Measurements from ENCODE around the gene ADRB2. TPM values are rescaled to one million over a fixed set of nuclear protein-coding genes. Genes with fewer than 3 reads are reported as not detected.

Gene ADRB2
- total RNA-seq, 1 experiment from 2014 or later = 0.25 TPM

- Histone ChIP-seq H3K4me3 (replicated peaks in 1 of 2; ENCODE audit: low read depth in 1 of 2, low read length in 2 of 2) (no peak overlapping the region), H3K27me3 (ENCODE audit: insufficient read depth, low read length) (no peaks in the 10 kb centered on the region), H3K27ac (ENCODE audit: low read depth, low read length) (no peak overlapping the region), H2AFZ (ENCODE audit: low read depth, low read length, poor library complexity, severe bottlenecking) (no peak overlapping the region), H3K9me2 (ENCODE audit: insufficient read depth) (no peaks in the 10 kb centered on the region), H3K79me2 (ENCODE audit: insufficient read depth, low read length) (no peaks in the 10 kb centered on the region), H3K4me1 (ENCODE audit: control insufficient read depth in 1 of 2, insufficient read depth in 2 of 2, low read length in 2 of 2) (peaks cover 3 to 12% of the 10 kb centered on the region in 2 experiments; a peak in 3 of 4 replicates), H4K20me1 (ENCODE audit: insufficient read depth) (no peaks in the 10 kb centered on the region), H3K9me3 (ENCODE audit: control insufficient read depth in 1 of 2, insufficient read depth in 1 of 2, low read depth in 1 of 2, low read length in 2 of 2) (no peaks in the 10 kb centered on the region), H3K36me3 (ENCODE audit: control insufficient read depth in 1 of 2, insufficient read depth in 2 of 2, low read length in 2 of 2) (no peaks in the 10 kb centered on the region), H3K4me2 (ENCODE audit: low read length) (no peak overlapping the region), H3K9ac (ENCODE audit: low read length) (no peak overlapping the region)
- ChIA-PET CTCF (interaction anchor here (1.5 kb wide), 1 partner anchor 11 kb away, joined by 8 read pairs; no protein-coding TSS in a partner anchor), RAD21 (ENCODE audit: low non-redundant PET in 1 of 2, low total read pairs in 2 of 2, uncharacterized antibody in 2 of 2, unreplicated experiment in 2 of 2) (no interaction called here), POLR2A (no interaction called here)
- intact Hi-C loops (cut with micrococcal nuclease) = no loop called here
- no TSS peak for BruUV-seq (replicated peaks)
- TF ChIP-seq POLR2A (IDR thresholded peaks at IDR 0.05; ENCODE audit: borderline replicate concordance, extremely low read depth, insufficient read depth, insufficient read length) (no peak), ZFX (IDR thresholded peaks at IDR 0.05) (no peak), CBX3 (IDR thresholded peaks at IDR 0.05; ENCODE audit: low read depth) (no peak), EZH2 (IDR thresholded peaks at IDR 0.05) (no peak), TCF7L2 (IDR thresholded peaks at IDR 0.05; ENCODE audit: borderline replicate concordance, extremely low read depth, insufficient read depth, insufficient read length) (no peak), EZH2phosphoT487 (IDR thresholded peaks at IDR 0.05; ENCODE audit: borderline replicate concordance) (no peak), SIN3A (IDR thresholded peaks at IDR 0.05; ENCODE audit: low read depth) (no peak), JUND (IDR thresholded peaks at IDR 0.05) (no peak), SRF (IDR thresholded peaks at IDR 0.05; ENCODE audit: low read depth) (no peak), FOSL1 (IDR thresholded peaks at IDR 0.05; ENCODE audit: low read depth) (no peak), SP1 (IDR thresholded peaks at IDR 0.05; ENCODE audit: low read depth) (no peak), CTCF (IDR thresholded peaks at IDR 0.05 in 2 of 3, conservative IDR thresholded peaks at IDR 0.05 in 1 of 3; ENCODE audit: borderline replicate concordance in 1 of 3, insufficient read depth in 1 of 3, low read depth in 2 of 3, low read length in 2 of 3) (no peak), YY1 (IDR thresholded peaks at IDR 0.05; ENCODE audit: extremely low read depth, insufficient replicate concordance, low read depth, low read length) (no peak), RAD21 (IDR thresholded peaks at IDR 0.05; ENCODE audit: low read depth) (no peak), ELF1 (IDR thresholded peaks at IDR 0.05; ENCODE audit: borderline replicate concordance, low read depth) (no peak)
- TF ChIP-seq, protein P1, sequence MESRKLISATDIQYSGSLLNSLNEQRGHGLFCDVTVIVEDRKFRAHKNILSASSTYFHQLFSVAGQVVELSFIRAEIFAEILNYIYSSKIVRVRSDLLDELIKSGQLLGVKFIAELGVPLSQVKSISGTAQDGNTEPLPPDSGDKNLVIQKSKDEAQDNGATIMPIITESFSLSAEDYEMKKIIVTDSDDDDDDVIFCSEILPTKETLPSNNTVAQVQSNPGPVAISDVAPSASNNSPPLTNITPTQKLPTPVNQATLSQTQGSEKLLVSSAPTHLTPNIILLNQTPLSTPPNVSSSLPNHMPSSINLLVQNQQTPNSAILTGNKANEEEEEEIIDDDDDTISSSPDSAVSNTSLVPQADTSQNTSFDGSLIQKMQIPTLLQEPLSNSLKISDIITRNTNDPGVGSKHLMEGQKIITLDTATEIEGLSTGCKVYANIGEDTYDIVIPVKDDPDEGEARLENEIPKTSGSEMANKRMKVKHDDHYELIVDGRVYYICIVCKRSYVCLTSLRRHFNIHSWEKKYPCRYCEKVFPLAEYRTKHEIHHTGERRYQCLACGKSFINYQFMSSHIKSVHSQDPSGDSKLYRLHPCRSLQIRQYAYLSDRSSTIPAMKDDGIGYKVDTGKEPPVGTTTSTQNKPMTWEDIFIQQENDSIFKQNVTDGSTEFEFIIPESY (IDR thresholded peaks at IDR 0.05; ENCODE audit: extremely low read depth, insufficient replicate concordance, low read length) = no peak
- TF ChIP-seq, protein P2, sequence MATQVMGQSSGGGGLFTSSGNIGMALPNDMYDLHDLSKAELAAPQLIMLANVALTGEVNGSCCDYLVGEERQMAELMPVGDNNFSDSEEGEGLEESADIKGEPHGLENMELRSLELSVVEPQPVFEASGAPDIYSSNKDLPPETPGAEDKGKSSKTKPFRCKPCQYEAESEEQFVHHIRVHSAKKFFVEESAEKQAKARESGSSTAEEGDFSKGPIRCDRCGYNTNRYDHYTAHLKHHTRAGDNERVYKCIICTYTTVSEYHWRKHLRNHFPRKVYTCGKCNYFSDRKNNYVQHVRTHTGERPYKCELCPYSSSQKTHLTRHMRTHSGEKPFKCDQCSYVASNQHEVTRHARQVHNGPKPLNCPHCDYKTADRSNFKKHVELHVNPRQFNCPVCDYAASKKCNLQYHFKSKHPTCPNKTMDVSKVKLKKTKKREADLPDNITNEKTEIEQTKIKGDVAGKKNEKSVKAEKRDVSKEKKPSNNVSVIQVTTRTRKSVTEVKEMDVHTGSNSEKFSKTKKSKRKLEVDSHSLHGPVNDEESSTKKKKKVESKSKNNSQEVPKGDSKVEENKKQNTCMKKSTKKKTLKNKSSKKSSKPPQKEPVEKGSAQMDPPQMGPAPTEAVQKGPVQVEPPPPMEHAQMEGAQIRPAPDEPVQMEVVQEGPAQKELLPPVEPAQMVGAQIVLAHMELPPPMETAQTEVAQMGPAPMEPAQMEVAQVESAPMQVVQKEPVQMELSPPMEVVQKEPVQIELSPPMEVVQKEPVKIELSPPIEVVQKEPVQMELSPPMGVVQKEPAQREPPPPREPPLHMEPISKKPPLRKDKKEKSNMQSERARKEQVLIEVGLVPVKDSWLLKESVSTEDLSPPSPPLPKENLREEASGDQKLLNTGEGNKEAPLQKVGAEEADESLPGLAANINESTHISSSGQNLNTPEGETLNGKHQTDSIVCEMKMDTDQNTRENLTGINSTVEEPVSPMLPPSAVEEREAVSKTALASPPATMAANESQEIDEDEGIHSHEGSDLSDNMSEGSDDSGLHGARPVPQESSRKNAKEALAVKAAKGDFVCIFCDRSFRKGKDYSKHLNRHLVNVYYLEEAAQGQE (IDR thresholded peaks at IDR 0.05; ENCODE audit: low read depth) = no peak
- DNase-seq (ENCODE audit: low read depth, low spot score) = no peak
- no peak for ATAC-seq
Observed at GRCh38 chr5:148809781-148810524, 16.5 kb upstream of the ADRB2 start.

Data from HCT116 (cell line).